ENCODE data around the gene PAK5. TPM values are rescaled to one million over a fixed set of nuclear protein-coding genes. Genes with fewer than 3 reads are reported as not detected.

PAK5 gene
- total and polyA plus RNA-seq, 2 donors from 2014 or later = 0.13 to 0.22 TPM

GRCh38 chr20:9520086-9520485, 318.8 kb downstream of the PAK5 start:
- intact Hi-C loops (cut with DNase I) = no loop called here
- TF ChIP-seq CTCF (IDR thresholded peaks at IDR 0.05; ENCODE audit: borderline replicate concordance, extremely low read depth, insufficient read depth) = no peak
- no peak overlapping the region for H3K27ac ChIP-seq (ENCODE audit: low read depth in 2 of 2, low read length in 2 of 2)
- H3K4me1 ChIP-seq (ENCODE audit: control insufficient read depth in 2 of 3, insufficient read depth in 2 of 3, low read depth in 1 of 3, low read length in 3 of 3) = peaks cover 0 to 6% (median 0%) of the 10 kb centered on the region in 3 donors
- H3K27me3 ChIP-seq (ENCODE audit: control insufficient read depth, insufficient read depth, low read length) = peaks cover 6% of the 10 kb centered on the region
- H3K4me3 ChIP-seq (ENCODE audit: low read length in 3 of 3) = no peak overlapping the region
- FAIRE-seq = no peak
- no peak overlapping the region for H3K9ac ChIP-seq (ENCODE audit: low read length in 3 of 3)
- no peak for DNase-seq
- H3K9me3 ChIP-seq (ENCODE audit: control insufficient read depth in 2 of 3, insufficient read depth in 1 of 3, low read length in 3 of 3) = no peaks in the 10 kb centered on the region
- H3K36me3 ChIP-seq (ENCODE audit: control insufficient read depth in 2 of 3, insufficient read depth in 3 of 3, low read length in 3 of 3) = no peaks in the 10 kb centered on the region

- Histone ChIP-seq H3K9me3 (ENCODE audit: control insufficient read depth in 2 of 3, insufficient read depth in 1 of 3, low read length in 3 of 3) (no peaks in the 10 kb centered on the region), H3K27me3 (ENCODE audit: control insufficient read depth, insufficient read depth, low read length) (peaks cover 8% of the 10 kb centered on the region), H3K4me3 (ENCODE audit: low read length in 3 of 3) (no peak overlapping the region), H3K36me3 (ENCODE audit: control insufficient read depth in 2 of 3, insufficient read depth in 3 of 3, low read length in 3 of 3) (no peaks in the 10 kb centered on the region), H3K4me1 (ENCODE audit: control insufficient read depth in 2 of 3, insufficient read depth in 2 of 3, low read depth in 1 of 3, low read length in 3 of 3) (peaks cover 0 to 6% (median 0%) of the 10 kb centered on the region in 3 donors), H3K9ac (ENCODE audit: low read length in 3 of 3) (no peak overlapping the region), H3K27ac (ENCODE audit: low read depth in 2 of 2, low read length in 2 of 2) (no peak overlapping the region)
- intact Hi-C loops (cut with DNase I) = no loop called here
- FAIRE-seq (no peak), DNase-seq (no peak)
- no peak for TF ChIP-seq CTCF (IDR thresholded peaks at IDR 0.05; ENCODE audit: borderline replicate concordance, extremely low read depth, insufficient read depth)
These were observed 320.2 kb downstream of the PAK5 start for GRCh38 chr20:9518576-9519175.

GRCh38 chr20:9517297-9518162, 321.3 kb downstream of the PAK5 start:
- H3K36me3 ChIP-seq (ENCODE audit: control insufficient read depth in 2 of 3, insufficient read depth in 3 of 3, low read length in 3 of 3) = no peaks in the 10 kb centered on the region
- no peak overlapping the region for H3K4me3 ChIP-seq (ENCODE audit: low read length in 3 of 3)
- no peak overlapping the region for H3K27ac ChIP-seq (ENCODE audit: low read depth in 2 of 2, low read length in 2 of 2)
- intact Hi-C loops (cut with DNase I) = no loop called here
- H3K9ac ChIP-seq (ENCODE audit: low read length in 3 of 3) = no peak overlapping the region
- DNase-seq (no peak), FAIRE-seq (no peak)
- H3K4me1 ChIP-seq (ENCODE audit: control insufficient read depth in 2 of 3, insufficient read depth in 2 of 3, low read depth in 1 of 3, low read length in 3 of 3) = peaks cover 0 to 6% (median 0%) of the 10 kb centered on the region in 3 donors
- H3K27me3 ChIP-seq (ENCODE audit: control insufficient read depth, insufficient read depth, low read length) = peaks cover 14% of the 10 kb centered on the region
- no peak for TF ChIP-seq CTCF (IDR thresholded peaks at IDR 0.05; ENCODE audit: borderline replicate concordance, extremely low read depth, insufficient read depth)
- no peaks in the 10 kb centered on the region for H3K9me3 ChIP-seq (ENCODE audit: control insufficient read depth in 2 of 3, insufficient read depth in 1 of 3, low read length in 3 of 3)

Measured in kidney (tissue), 14 donors.